ENCODE data around the gene HIPK4.

Gene HIPK4

GRCh38 chr19:40389404-40390083, 437 bp downstream of the HIPK4 start:
- H3K4me1 Mint-ChIP-seq (ENCODE audit: low read depth), result no peaks in the 10 kb centered on the region
- no peaks in the 10 kb centered on the region for H3K36me3 Mint-ChIP-seq (ENCODE audit: low read depth)
- no peaks in the 10 kb centered on the region for H3K9me3 Mint-ChIP-seq
- H3K27me3 Mint-ChIP-seq (ENCODE audit: low read depth), result no peaks in the 10 kb centered on the region
- no peak overlapping the region for H3K4me3 Mint-ChIP-seq
- no peak overlapping the region for H3K27ac Mint-ChIP-seq

GRCh38 chr19:40388481-40388880, 1.5 kb downstream of the HIPK4 start:
- Mint-ChIP-seq H3K9me3 (no peaks in the 10 kb centered on the region), H3K4me1 (ENCODE audit: low read depth) (no peaks in the 10 kb centered on the region), H3K4me3 (no peak overlapping the region), H3K27ac (no peak overlapping the region), H3K27me3 (ENCODE audit: low read depth) (no peaks in the 10 kb centered on the region), H3K36me3 (ENCODE audit: low read depth) (no peaks in the 10 kb centered on the region)

- H3K27ac Mint-ChIP-seq, result no peak overlapping the region
- no peaks in the 10 kb centered on the region for H3K9me3 Mint-ChIP-seq
- no peaks in the 10 kb centered on the region for H3K4me1 Mint-ChIP-seq (ENCODE audit: low read depth)
- H3K4me3 Mint-ChIP-seq, result no peak overlapping the region
- H3K27me3 Mint-ChIP-seq (ENCODE audit: low read depth), result no peaks in the 10 kb centered on the region
- no peaks in the 10 kb centered on the region for H3K36me3 Mint-ChIP-seq (ENCODE audit: low read depth)
These were observed 2.8 kb downstream of the HIPK4 start for GRCh38 chr19:40387155-40387554.

GRCh38 chr19:40383668-40384248, 6.2 kb downstream of the HIPK4 start:
- no peak overlapping the region for H3K27ac Mint-ChIP-seq
- no peaks in the 10 kb centered on the region for H3K9me3 Mint-ChIP-seq
- no peaks in the 10 kb centered on the region for H3K4me1 Mint-ChIP-seq (ENCODE audit: low read depth)
- H3K4me3 Mint-ChIP-seq, result no peak overlapping the region
- no peaks in the 10 kb centered on the region for H3K36me3 Mint-ChIP-seq (ENCODE audit: low read depth)
- no peaks in the 10 kb centered on the region for H3K27me3 Mint-ChIP-seq (ENCODE audit: low read depth)

- no peaks in the 10 kb centered on the region for H3K9me3 Mint-ChIP-seq
- H3K4me3 Mint-ChIP-seq, result no peak overlapping the region
- H3K27me3 Mint-ChIP-seq (ENCODE audit: low read depth), result no peaks in the 10 kb centered on the region
- no peaks in the 10 kb centered on the region for H3K4me1 Mint-ChIP-seq (ENCODE audit: low read depth)
- no peaks in the 10 kb centered on the region for H3K36me3 Mint-ChIP-seq (ENCODE audit: low read depth)
- no peak overlapping the region for H3K27ac Mint-ChIP-seq
These were observed 8.7 kb downstream of the HIPK4 start for GRCh38 chr19:40381321-40381720.

GRCh38 chr19:40380199-40381037, 9.6 kb downstream of the HIPK4 start:
- H3K4me3 Mint-ChIP-seq, result no peak overlapping the region
- H3K9me3 Mint-ChIP-seq, result no peaks in the 10 kb centered on the region
- no peaks in the 10 kb centered on the region for H3K36me3 Mint-ChIP-seq (ENCODE audit: low read depth)
- no peaks in the 10 kb centered on the region for H3K4me1 Mint-ChIP-seq (ENCODE audit: low read depth)
- no peaks in the 10 kb centered on the region for H3K27me3 Mint-ChIP-seq (ENCODE audit: low read depth)
- no peak overlapping the region for H3K27ac Mint-ChIP-seq

GRCh38 chr19:40379446-40380198, 10.4 kb downstream of the HIPK4 start:
- Mint-ChIP-seq H3K4me3 (no peak overlapping the region), H3K4me1 (ENCODE audit: low read depth) (peaks cover 4% of the 10 kb centered on the region), H3K27ac (no peak overlapping the region), H3K27me3 (ENCODE audit: low read depth) (no peaks in the 10 kb centered on the region), H3K36me3 (ENCODE audit: low read depth) (peaks cover 3% of the 10 kb centered on the region), H3K9me3 (no peaks in the 10 kb centered on the region)

GRCh38 chr19:40378509-40378908, 11.5 kb downstream of the HIPK4 start:
- Mint-ChIP-seq H3K9me3 (no peaks in the 10 kb centered on the region), H3K36me3 (ENCODE audit: low read depth) (peaks cover 3% of the 10 kb centered on the region)

GRCh38 chr19:40377876-40378385, 12.1 kb downstream of the HIPK4 start:
- H3K9me3 Mint-ChIP-seq, result no peaks in the 10 kb centered on the region
- H3K36me3 Mint-ChIP-seq (ENCODE audit: low read depth), result peaks cover 3% of the 10 kb centered on the region
- no peak overlapping the region for H3K4me3 Mint-ChIP-seq
- no peaks in the 10 kb centered on the region for H3K27me3 Mint-ChIP-seq (ENCODE audit: low read depth)
- peaks cover 8% of the 10 kb centered on the region for H3K4me1 Mint-ChIP-seq (ENCODE audit: low read depth)
- no peak overlapping the region for H3K27ac Mint-ChIP-seq

More at GRCh38 chr19:40378509-40378908, 11.5 kb downstream of the HIPK4 start:
- H3K4me1 Mint-ChIP-seq (ENCODE audit: low read depth), result peaks cover 8% of the 10 kb centered on the region
- H3K27ac Mint-ChIP-seq, result no peak overlapping the region
- H3K27me3 Mint-ChIP-seq (ENCODE audit: low read depth), result no peaks in the 10 kb centered on the region
- H3K4me3 Mint-ChIP-seq, result no peak overlapping the region

- peaks cover 5% of the 10 kb centered on the region for H3K36me3 Mint-ChIP-seq (ENCODE audit: low read depth)
- H3K27ac Mint-ChIP-seq, result no peak overlapping the region
- H3K27me3 Mint-ChIP-seq (ENCODE audit: low read depth), result no peaks in the 10 kb centered on the region
- peaks cover 8% of the 10 kb centered on the region for H3K4me1 Mint-ChIP-seq (ENCODE audit: low read depth)
- H3K4me3 Mint-ChIP-seq, result no peak overlapping the region
- no peaks in the 10 kb centered on the region for H3K9me3 Mint-ChIP-seq
These were observed 13.6 kb downstream of the HIPK4 start for GRCh38 chr19:40376286-40376862.

- Mint-ChIP-seq H3K4me1 (ENCODE audit: low read depth) (peaks cover 8% of the 10 kb centered on the region), H3K27me3 (ENCODE audit: low read depth) (no peaks in the 10 kb centered on the region), H3K4me3 (no peak overlapping the region), H3K36me3 (ENCODE audit: low read depth) (peaks cover 5% of the 10 kb centered on the region), H3K27ac (no peak overlapping the region), H3K9me3 (no peaks in the 10 kb centered on the region)
These were observed 15.9 kb downstream of the HIPK4 start for GRCh38 chr19:40374084-40374483.

- Mint-ChIP-seq H3K27me3 (ENCODE audit: low read depth) (no peaks in the 10 kb centered on the region), H3K36me3 (ENCODE audit: low read depth) (peaks cover 5% of the 10 kb centered on the region), H3K27ac (no peak overlapping the region), H3K4me3 (no peak overlapping the region), H3K4me1 (ENCODE audit: low read depth) (peaks cover 8% of the 10 kb centered on the region), H3K9me3 (no peaks in the 10 kb centered on the region)
These were observed 18.2 kb downstream of the HIPK4 start for GRCh38 chr19:40371802-40372122.

- Mint-ChIP-seq H3K27ac (no peak overlapping the region), H3K4me1 (ENCODE audit: low read depth) (peaks cover 8% of the 10 kb centered on the region), H3K36me3 (ENCODE audit: low read depth) (peaks cover 5% of the 10 kb centered on the region), H3K4me3 (no peak overlapping the region), H3K9me3 (no peaks in the 10 kb centered on the region), H3K27me3 (ENCODE audit: low read depth) (no peaks in the 10 kb centered on the region)
These were observed 18.8 kb downstream of the HIPK4 start for GRCh38 chr19:40370997-40371801.
